Measurements from ENCODE around the gene RHOU.
"Not testable (repeated sequence)": the region's sequence is repeated elsewhere in the genome, so short reads cannot be mapped to it uniquely, and the experiment has no call there.

The RHOU gene

GRCh38 chr1:228768355-228769000 lies 33.2 kb downstream of the RHOU start:
- Histone ChIP-seq H3F3A (ENCODE audit: insufficient read depth) (no peaks in the 10 kb centered on the region), H4K20me1 (ENCODE audit: low read depth, low read length) (no peaks in the 10 kb centered on the region), H3K9me3 (ENCODE audit: insufficient read depth, low read length) (no peaks in the 10 kb centered on the region), H3K79me2 (ENCODE audit: insufficient read depth, low read length) (no peaks in the 10 kb centered on the region), H3K27me3 (ENCODE audit: low read length) (no peaks in the 10 kb centered on the region), H3K36me3 (ENCODE audit: low read length) (no peaks in the 10 kb centered on the region), H3K9me2 (replicated peaks; ENCODE audit: insufficient read depth, low read length) (no peaks in the 10 kb centered on the region), H2AFZ (ENCODE audit: low read depth, low read length, severe bottlenecking) (no peak overlapping the region), H3K27ac (ENCODE audit: low read depth, low read length) (no peak overlapping the region), H3K4me3 (ENCODE audit: insufficient read depth, low read length, poor library complexity, severe bottlenecking) (no peak overlapping the region), H3K4me2 (ENCODE audit: low read depth, low read length, poor library complexity, severe bottlenecking) (no peak overlapping the region), H3K9ac (ENCODE audit: low read length) (no peak overlapping the region)
- TF ChIP-seq EZH2phosphoT487 (conservative IDR thresholded peaks at IDR 0.05; ENCODE audit: low read length) (no peak), CTCF (IDR thresholded peaks at IDR 0.05; ENCODE audit: insufficient read depth, low read length, poor library complexity, severe bottlenecking) (no peak)

- no peaks in the 10 kb centered on the region for H3K36me3 ChIP-seq (ENCODE audit: low read length)
- no peak overlapping the region for H3K27ac ChIP-seq (ENCODE audit: low read depth, low read length)
- H3K27me3 ChIP-seq (ENCODE audit: low read length) = no peaks in the 10 kb centered on the region
- no peaks in the 10 kb centered on the region for H3F3A ChIP-seq (ENCODE audit: insufficient read depth)
- no peak overlapping the region for H3K4me3 ChIP-seq (ENCODE audit: insufficient read depth, low read length, poor library complexity, severe bottlenecking)
- no peak overlapping the region for H3K4me2 ChIP-seq (ENCODE audit: low read depth, low read length, poor library complexity, severe bottlenecking)
- no peak for TF ChIP-seq EZH2phosphoT487 (conservative IDR thresholded peaks at IDR 0.05; ENCODE audit: low read length)
- no peak for TF ChIP-seq CTCF (IDR thresholded peaks at IDR 0.05; ENCODE audit: insufficient read depth, low read length, poor library complexity, severe bottlenecking)
- no peaks in the 10 kb centered on the region for H3K9me2 ChIP-seq (replicated peaks; ENCODE audit: insufficient read depth, low read length)
- H2AFZ ChIP-seq (ENCODE audit: low read depth, low read length, severe bottlenecking) = no peak overlapping the region
- H4K20me1 ChIP-seq (ENCODE audit: low read depth, low read length) = no peaks in the 10 kb centered on the region
- no peaks in the 10 kb centered on the region for H3K79me2 ChIP-seq (ENCODE audit: insufficient read depth, low read length)
- no peaks in the 10 kb centered on the region for H3K9me3 ChIP-seq (ENCODE audit: insufficient read depth, low read length)
- no peak overlapping the region for H3K9ac ChIP-seq (ENCODE audit: low read length)
These were observed 35.5 kb downstream of the RHOU start for GRCh38 chr1:228770779-228771223.

GRCh38 chr1:228772516-228773212 lies 37.4 kb downstream of the RHOU start:
- Histone ChIP-seq H3K79me2 (ENCODE audit: insufficient read depth, low read length) (no peaks in the 10 kb centered on the region), H3F3A (ENCODE audit: insufficient read depth) (no peaks in the 10 kb centered on the region), H3K9me2 (replicated peaks; ENCODE audit: insufficient read depth, low read length) (no peaks in the 10 kb centered on the region), H3K4me2 (ENCODE audit: low read depth, low read length, poor library complexity, severe bottlenecking) (no peak overlapping the region), H4K20me1 (ENCODE audit: low read depth, low read length) (no peaks in the 10 kb centered on the region), H3K36me3 (ENCODE audit: low read length) (no peaks in the 10 kb centered on the region), H3K27me3 (ENCODE audit: low read length) (no peaks in the 10 kb centered on the region), H3K9me3 (ENCODE audit: insufficient read depth, low read length) (no peaks in the 10 kb centered on the region), H3K27ac (ENCODE audit: low read depth, low read length) (no peak overlapping the region), H3K4me3 (ENCODE audit: insufficient read depth, low read length, poor library complexity, severe bottlenecking) (no peak overlapping the region), H2AFZ (ENCODE audit: low read depth, low read length, severe bottlenecking) (no peak overlapping the region), H3K9ac (ENCODE audit: low read length) (no peak overlapping the region)
- TF ChIP-seq CTCF (IDR thresholded peaks at IDR 0.05; ENCODE audit: insufficient read depth, low read length, poor library complexity, severe bottlenecking) (no peak), EZH2phosphoT487 (conservative IDR thresholded peaks at IDR 0.05; ENCODE audit: low read length) (no peak)

GRCh38 chr1:228775946-228776345 lies 40.7 kb downstream of the RHOU start:
- not testable (repeated sequence) for H3K9me2 ChIP-seq (replicated peaks; ENCODE audit: insufficient read depth, low read length); H4K20me1 ChIP-seq (ENCODE audit: low read depth, low read length); H3K9me3 ChIP-seq (ENCODE audit: insufficient read depth, low read length); H3K27me3 ChIP-seq (ENCODE audit: low read length); H3K27ac ChIP-seq (ENCODE audit: low read depth, low read length); H3K79me2 ChIP-seq (ENCODE audit: insufficient read depth, low read length); H2AFZ ChIP-seq (ENCODE audit: low read depth, low read length, severe bottlenecking); H3K4me2 ChIP-seq (ENCODE audit: low read depth, low read length, poor library complexity, severe bottlenecking); H3K9ac ChIP-seq (ENCODE audit: low read length); H3F3A ChIP-seq (ENCODE audit: insufficient read depth); H3K36me3 ChIP-seq (ENCODE audit: low read length); H3K4me3 ChIP-seq (ENCODE audit: insufficient read depth, low read length, poor library complexity, severe bottlenecking)

Data from SU-DHL-6 (cell line).